Loucy (cell line): ENCODE data around the gene GALNT1.

Experiments used
- CTCF ChIP-seq: fragments of 200-600 bp; sonication (generic); conservative IDR thresholded peaks from 2 replicates; pipeline ENCODE4 v1.5.1; 2014; ENCODE audit warnings: mild to moderate bottlenecking, antibody characterized with exemption, low read length
- EZH2phosphoT487 ChIP-seq: fragments of 200-600 bp; IDR thresholded peaks from 2 replicates; pipeline ENCODE4 v1.6.1; 2018; ENCODE audit warnings: antibody characterized with exemption, mild to moderate bottlenecking, moderate library complexity, borderline replicate concordance

GRCh38 chr18:35710581-35710980, 129.0 kb downstream of the GALNT1 start:
- TF ChIP-seq CTCF (no peak), EZH2phosphoT487 (no peak)
